GM19043 (cell line): ENCODE measurements around the gene RGL1.

Experiments used
- ATAC-seq: cut with Tn5 transposase; IDR thresholded peaks from one replicate; pipeline ENCODE4 v1.9.1; 2021; ENCODE audit warnings: low read depth; ENCODE audit not compliant: unreplicated experiment

Gene RGL1

DNA sequence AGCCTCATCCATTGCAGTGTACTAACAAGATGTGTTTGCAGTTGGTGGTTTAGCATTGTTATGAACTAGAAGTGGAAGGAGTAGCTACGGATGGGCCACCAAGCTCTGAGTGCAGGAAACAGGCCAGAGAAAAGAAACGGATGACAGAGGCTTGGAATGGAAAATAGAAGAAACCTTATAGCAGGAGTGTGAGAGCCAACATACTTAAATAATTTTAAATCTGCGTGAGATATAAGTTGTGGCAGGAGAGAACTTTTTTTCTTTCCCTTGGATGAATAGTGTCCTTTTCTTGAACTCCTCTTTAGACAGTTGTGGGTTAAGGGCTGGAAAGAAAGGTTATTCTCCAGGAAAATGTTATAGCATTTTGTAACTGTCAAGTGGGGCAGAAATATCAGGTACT lies 54.2 kb downstream of the RGL1 start:
- ATAC-seq = no peak

DNA sequence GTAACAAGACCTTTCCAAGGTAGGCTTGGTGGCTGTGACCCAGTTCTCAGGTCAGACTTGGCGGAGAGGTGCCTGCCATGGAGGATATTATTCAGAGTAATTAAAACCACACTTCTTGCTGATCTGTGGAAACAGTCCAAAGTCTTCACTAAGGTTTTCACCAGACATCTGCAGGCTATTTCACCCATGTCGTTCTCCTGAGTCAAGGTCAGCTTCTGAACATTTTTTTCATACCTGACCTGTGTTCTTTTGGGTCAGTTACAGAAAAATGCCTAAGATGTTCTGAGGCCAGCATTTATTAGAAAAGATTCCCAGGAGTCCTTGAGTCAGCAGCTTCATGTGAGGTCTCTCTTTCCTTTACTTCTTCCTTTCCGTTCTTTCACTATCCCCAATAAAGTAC lies 54.9 kb downstream of the RGL1 start:
- no peak for ATAC-seq

- ATAC-seq = no peak
Measured at GRCh38 chr1:183862967-183863366, 58.0 kb downstream of the RGL1 start.

- no peak for ATAC-seq
Measured at GRCh38 chr1:183863852-183864251, 58.9 kb downstream of the RGL1 start.

DNA sequence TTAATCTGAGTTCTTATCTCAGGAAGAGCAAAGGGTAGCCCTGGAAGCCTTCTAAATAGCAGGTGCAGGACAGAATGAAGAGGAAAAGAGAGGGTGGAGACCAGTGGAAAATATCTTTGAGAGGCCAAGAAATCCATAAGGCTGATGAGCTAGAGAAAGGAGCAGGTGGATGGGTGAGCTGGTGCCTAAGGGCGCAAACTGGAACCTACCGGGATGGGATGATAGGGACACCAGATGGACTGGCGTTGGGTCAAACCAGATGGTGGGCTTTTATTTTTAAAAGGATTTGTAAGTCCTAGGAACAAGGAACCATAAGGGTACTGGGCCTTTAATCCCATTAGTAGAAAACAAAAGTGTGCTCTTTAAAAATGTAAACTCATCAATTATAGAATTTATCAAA lies 59.7 kb downstream of the RGL1 start:
- ATAC-seq = no peak

DNA sequence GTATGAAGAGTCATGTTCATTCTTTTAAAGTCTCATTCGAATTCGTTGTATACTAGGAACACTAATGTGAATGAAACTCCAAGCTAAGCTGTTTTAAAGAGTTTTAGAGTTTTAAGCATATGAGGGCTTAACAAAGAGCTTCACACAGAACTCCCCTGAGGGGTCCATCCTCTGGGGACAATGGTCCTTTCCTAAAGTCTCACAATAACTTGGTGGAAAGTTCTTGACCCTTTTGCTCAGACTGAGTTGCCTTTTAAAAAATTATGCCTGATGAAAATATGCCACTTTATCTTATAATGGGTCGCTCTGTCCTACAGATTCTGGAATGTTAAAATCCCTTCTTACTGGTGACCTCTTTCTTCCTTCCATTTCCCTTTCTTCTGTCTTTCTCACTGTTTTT lies 64.3 kb downstream of the RGL1 start:
- ATAC-seq = no peak

DNA sequence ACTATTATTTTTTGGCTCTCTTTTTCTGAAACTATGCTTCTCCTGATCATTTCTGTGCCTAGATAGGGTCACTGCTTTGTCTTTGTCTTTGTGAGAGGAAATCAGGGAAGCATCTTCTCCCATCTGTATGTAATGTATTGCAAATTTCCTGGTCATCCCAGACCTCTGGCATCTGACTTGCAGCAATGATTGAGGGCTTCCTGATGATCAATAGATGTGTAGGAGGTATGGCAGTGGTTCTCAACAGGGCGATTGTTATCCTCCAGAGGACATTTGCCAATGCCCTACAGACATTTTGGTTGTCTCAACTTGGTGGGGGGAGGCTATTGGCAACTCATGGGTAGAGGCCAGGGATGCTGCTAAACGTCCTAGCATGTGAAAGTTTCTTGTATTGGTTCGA lies 64.7 kb downstream of the RGL1 start:
- ATAC-seq = no peak

DNA sequence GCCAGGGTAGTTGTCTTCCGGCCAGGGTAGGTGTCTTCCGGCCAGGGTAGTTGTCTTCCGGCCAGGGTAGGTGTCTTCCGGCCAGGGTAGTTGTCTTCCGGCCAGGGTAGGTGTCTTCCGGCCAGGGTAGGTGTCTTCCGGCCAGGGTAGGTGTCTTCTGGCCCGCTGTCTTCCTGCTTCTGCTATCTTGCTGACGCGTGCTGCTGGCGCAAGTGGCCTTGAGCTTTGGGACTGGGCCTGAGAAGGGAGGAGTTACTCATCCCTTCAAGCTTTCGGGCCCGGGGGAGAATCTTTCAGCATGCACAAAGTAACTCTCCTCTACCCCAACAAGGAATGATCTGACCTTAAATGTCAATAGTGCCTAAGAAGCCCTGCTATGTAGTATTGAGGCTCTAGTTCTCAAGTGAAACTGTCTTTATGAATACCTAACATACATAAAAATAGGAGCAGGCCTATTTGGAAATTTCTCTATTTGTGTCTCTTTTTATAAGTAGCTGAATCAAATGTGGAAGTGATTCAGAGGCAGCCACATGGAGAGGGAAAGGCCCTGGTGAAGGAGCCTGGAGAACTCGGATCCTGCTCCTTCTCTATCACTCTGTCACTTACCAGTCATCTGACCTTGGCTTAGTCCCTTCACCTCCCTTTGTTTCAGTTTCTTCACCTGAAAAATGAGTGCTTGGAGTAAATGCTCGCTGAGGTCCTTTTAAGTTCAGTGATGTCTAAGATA lies 65.6 kb downstream of the RGL1 start:
- ATAC-seq = no peak

- no peak for ATAC-seq
Measured at GRCh38 chr1:183871142-183871541, 66.2 kb downstream of the RGL1 start.

DNA sequence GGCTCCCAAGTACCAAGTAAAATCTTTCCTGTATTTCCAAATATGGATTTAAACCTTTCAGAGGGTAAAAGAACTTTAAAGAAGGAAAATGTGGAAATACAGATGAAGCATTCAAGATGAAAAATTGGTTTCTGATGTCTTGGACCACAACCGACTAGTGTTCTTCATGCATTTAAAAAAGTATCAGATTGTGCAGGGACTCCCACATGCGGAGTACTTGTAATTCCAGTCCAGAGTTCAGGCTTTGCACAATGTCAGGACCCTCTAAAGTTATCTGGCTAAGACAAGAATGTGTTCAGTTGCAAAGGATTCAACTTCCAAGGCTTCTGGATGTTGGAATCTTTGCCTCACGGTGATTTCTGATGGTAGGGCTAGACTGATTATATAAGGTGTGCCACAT lies 66.7 kb downstream of the RGL1 start:
- ATAC-seq = no peak

GRCh38 chr1:183872403-183872802 lies 67.5 kb downstream of the RGL1 start:
- no peak for ATAC-seq

GRCh38 chr1:183873642-183874041 lies 68.7 kb downstream of the RGL1 start:
- no peak for ATAC-seq

GRCh38 chr1:183876309-183876708 lies 71.4 kb downstream of the RGL1 start:
- no peak for ATAC-seq

DNA sequence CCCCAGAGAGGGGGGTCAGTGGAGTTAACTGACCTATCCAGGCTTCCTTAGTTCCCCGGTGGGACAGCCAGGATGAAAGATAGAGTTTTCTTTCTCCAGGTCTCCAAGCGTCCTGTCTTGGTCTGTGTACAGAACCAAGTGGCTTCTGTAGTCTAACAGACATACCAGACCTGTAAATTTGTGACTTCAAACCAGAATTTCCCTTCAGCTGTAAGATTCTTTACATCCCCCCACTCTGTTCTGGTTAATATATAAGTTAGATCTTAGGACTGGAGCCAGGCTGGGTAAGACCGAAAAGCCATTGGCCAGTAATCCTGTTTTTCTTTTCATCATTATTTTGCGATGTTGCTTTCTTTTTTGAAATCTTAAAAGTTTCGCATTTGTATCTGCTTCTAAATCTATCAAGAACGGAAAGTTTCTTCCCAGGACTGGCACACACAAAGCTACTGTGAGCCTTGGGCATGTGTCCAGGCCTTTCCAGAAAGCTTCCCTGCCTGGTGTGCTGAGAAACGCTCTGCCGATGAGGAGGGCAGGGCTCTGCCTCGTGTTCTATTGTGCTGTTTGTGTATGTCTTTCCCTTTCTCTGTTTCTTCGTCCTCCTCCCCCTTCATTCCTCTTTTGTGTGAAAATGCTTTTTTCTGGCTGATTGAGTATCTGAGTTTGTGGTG lies 72.3 kb downstream of the RGL1 start:
- no peak for ATAC-seq

DNA sequence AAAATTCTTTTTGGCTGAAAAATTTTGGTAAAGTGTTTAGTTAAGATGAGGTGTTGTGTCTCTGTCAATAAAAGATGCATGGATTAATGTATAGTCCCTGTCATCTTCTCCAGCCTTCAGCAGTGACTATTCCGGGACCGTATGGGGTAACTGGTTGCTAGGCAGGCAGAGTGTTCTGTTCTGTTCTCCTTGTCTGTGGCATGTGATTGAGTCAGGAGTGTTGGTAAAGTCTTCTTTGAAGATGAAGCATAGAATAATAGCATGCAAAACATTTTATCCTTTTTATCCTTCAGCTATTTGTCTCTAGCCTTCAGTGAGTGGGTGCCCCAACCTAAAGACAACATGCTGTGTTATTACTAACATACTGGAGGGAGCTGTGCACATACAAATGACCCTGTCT lies 74.6 kb downstream of the RGL1 start:
- ATAC-seq = no peak

- no peak for ATAC-seq
Measured at GRCh38 chr1:183879966-183880365, 75.0 kb downstream of the RGL1 start.

DNA sequence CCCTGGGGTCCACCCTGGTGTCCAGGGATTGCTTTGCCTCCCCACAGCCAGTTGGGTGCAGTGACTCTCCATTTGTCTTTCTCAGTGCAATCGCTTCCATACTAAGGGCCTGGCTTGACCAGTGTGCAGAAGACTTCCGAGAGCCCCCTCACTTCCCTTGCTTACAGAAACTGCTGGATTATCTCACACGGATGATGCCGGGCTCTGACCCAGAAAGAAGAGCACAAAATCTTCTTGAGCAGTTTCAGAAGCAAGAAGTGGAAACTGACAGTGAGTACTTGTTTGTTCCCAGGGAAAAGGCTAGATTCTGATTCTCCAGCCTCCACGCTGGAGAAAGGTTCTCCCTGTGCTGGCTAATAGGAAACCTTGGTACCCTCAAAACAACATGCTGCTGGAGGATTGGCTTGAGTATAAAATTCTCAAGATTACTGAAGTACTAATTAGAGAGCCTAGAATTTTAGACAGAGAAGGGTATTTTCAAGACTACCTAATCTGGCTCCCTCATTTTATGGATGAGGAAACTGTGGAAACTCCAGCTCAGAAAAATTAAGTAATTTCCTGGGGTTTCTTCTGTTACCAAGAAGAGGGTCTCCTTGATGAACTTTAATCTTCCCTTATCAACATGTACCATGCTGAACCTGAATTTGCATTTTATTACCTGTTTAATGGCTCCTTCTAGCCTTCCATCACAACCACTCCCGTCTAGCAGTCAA lies 75.8 kb downstream of the RGL1 start:
- no peak for ATAC-seq

DNA sequence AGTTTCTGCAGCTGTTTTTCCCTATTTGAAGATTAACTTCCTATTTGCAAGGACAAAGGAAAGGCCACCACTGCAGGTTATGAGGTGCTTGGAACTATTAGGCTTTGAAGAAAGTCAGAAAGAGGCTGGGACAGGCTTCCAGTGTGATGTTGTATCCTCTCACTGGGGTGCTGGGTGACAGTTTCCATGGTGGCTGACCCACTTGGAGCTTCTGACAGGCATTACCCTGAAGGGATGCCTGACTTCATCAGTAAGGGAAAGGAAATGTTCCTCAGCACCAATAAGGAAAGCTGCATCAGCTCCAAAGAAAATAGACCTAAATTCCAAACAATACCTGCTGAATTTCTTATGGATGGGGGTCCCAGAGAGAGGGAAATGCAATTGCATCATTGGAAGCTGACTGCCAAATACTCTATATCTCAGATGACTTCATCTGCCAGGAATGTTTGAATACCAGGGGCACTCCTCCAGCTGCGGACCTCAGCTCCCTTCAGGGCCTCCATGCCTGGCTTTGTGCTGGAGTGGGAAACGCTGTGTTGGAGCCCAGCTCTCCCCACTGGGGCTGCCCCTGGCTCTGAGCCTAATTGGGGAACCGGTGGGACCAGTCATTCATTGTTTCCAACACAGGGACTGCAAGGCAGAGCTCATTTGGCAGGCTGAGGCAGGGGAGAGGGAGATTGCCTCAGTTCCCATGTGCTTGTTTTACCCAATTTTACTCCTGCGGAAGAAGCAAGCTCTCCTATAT lies 76.6 kb downstream of the RGL1 start:
- no peak for ATAC-seq

- ATAC-seq = no peak
Measured at GRCh38 chr1:183882335-183883167, 77.6 kb downstream of the RGL1 start.

GRCh38 chr1:183883623-183884022 lies 78.7 kb downstream of the RGL1 start:
- no peak for ATAC-seq
